Mononuclear cell (primary cell): ENCODE data around the gene ZNF764. TPM values are rescaled to one million over a fixed set of nuclear protein-coding genes. Genes with fewer than 3 reads are reported as not detected.
A peak's percentile ranks its signal among the peaks of the same experiment; 100 is the strongest.

Experiments
- H3K27me3 ChIP-seq: 2 replicates; pipeline ENCODE4 v1.6.0; 2011; ENCODE audit warnings: low read length, control low read depth; ENCODE audit not compliant: insufficient read depth
- H3K4me1 ChIP-seq: 2 replicates; pipeline ENCODE4 v1.5.1; 2011; ENCODE audit warnings: mild to moderate bottlenecking, low read length, control low read depth; ENCODE audit not compliant: insufficient read depth
- H3K4me3 ChIP-seq: 2 replicates; pipeline ENCODE4 v1.5.1; 2011; ENCODE audit warnings: mild to moderate bottlenecking, low read length, moderate library complexity
- H3K9me3 ChIP-seq: 2 replicates; pipeline ENCODE4 v1.5.1; 2011; ENCODE audit warnings: low read depth, mild to moderate bottlenecking, control low read depth, low read length
- total RNA-seq: library from RNA; depleted of rRNA; stranded (reverse); fragments of >200 nt; gene quantifications from one replicate; pipeline ENCODE4 v1.2.3, GENCODE V29; 2012

ZNF764 gene
- total RNA-seq, 1 donor, result 10.5 TPM

DNA sequence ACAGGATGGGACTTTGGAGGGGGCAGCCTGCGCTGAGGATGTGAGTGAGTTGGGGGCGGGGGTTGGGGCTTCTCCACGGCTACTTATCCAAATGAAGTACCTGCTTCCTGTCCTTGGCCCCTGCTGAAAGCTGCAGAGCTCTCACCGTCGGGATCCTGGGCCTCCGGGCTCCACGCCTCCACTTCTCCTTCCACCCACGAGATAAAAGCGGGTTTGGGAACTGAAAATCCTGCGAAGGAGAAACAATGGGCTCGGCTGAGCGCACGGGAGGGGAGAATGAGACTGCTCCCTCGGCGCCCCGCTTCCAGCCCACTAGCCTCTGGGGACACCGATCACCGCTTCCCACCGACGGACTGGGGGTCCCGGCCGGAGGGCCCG lies 26.8 kb upstream of the ZNF764 start:
- no peaks in the 10 kb centered on the region for H3K9me3 ChIP-seq
- H3K4me3 ChIP-seq, result peak overlapping the region; percentile 51

DNA sequence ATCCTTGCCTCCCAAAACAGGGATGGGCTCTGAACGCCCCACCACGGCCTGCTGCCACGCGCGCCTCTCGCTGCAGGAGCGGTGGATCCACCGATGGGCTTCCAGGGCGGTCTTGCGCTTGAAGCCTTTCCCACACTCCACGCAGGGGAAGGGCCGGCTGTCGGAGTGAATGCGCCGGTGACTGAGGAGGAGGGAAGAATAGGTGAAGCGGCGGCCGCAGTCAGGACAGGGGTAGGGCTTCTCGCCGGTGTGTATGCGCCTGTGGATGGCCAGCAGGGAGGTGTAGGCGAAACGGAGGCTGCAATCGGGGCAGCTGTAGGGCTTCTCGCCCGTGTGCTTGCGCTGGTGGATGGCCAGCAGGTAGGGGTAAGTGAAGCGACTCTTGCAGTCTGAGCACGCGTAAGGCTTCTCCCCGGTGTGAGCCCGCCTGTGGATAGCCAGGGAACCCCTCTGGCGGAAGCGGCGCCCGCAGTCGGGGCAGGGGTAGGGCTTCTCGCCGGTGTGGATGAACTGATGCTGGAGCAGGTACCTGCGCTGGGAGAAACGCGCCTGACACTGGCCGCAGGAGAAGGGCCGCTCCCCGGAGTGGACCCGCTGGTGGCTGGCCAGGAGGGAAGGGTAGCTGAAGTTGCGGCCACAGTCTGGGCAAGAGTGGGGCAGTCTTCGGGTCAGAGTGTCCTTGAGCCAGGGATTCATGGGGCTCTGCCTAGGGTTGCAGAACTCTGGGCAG lies 24.6 kb upstream of the ZNF764 start:
- Histone ChIP-seq H3K4me3 (no peak overlapping the region), H3K9me3 (no peaks in the 10 kb centered on the region), H3K27me3 (no peaks in the 10 kb centered on the region), H3K4me1 (peaks cover 22% of the 10 kb centered on the region)

More for the DNA sequence above, 26.8 kb upstream of the ZNF764 start:
- Histone ChIP-seq H3K27me3 (no peaks in the 10 kb centered on the region), H3K4me1 (peaks cover 22% of the 10 kb centered on the region)

DNA sequence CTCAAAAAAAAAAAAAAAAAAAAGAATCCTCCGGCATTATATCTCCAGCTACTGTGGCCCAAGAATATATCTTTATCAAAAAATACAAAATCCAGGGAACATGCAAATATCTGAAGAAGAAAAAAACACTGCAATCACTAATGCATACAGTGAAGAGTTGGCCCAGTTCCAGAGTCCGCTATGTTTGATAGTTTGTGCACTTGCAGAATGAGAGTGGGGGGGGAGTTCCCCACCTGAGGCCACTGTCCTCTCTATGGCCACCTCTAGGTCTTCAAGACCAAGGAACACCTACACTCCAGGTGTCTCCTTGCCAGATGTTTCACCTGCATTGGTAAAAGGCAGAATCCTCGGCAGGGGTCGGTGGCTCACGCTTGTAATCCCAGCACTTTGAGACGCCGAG lies 23.3 kb upstream of the ZNF764 start:
- peaks cover 15% of the 10 kb centered on the region for H3K4me1 ChIP-seq

DNA sequence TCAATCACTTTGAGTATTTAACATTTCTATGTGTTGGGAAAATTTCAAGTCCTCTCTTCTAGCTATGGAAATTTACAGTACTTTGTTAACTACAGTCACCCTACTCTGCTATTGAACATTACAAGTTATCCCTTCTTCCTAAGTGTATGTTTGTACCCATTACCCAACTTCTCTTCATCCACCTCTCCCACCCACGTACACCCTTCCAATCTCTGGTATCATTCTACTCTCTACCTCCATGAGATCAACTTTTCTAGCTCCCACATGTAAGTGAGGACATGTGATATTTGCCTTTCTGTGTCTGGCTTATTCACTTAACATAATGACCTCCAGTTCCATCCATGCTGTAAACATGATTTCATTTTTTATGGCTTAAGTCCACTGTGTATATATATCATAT lies 16.5 kb upstream of the ZNF764 start:
- H3K4me1 ChIP-seq, result peaks cover 19% of the 10 kb centered on the region
- H3K27me3 ChIP-seq, result no peaks in the 10 kb centered on the region
- H3K4me3 ChIP-seq, result no peak overlapping the region
- no peaks in the 10 kb centered on the region for H3K9me3 ChIP-seq

More for the DNA sequence above, 23.3 kb upstream of the ZNF764 start:
- Histone ChIP-seq H3K4me3 (no peak overlapping the region), H3K27me3 (no peaks in the 10 kb centered on the region), H3K9me3 (no peaks in the 10 kb centered on the region)

DNA sequence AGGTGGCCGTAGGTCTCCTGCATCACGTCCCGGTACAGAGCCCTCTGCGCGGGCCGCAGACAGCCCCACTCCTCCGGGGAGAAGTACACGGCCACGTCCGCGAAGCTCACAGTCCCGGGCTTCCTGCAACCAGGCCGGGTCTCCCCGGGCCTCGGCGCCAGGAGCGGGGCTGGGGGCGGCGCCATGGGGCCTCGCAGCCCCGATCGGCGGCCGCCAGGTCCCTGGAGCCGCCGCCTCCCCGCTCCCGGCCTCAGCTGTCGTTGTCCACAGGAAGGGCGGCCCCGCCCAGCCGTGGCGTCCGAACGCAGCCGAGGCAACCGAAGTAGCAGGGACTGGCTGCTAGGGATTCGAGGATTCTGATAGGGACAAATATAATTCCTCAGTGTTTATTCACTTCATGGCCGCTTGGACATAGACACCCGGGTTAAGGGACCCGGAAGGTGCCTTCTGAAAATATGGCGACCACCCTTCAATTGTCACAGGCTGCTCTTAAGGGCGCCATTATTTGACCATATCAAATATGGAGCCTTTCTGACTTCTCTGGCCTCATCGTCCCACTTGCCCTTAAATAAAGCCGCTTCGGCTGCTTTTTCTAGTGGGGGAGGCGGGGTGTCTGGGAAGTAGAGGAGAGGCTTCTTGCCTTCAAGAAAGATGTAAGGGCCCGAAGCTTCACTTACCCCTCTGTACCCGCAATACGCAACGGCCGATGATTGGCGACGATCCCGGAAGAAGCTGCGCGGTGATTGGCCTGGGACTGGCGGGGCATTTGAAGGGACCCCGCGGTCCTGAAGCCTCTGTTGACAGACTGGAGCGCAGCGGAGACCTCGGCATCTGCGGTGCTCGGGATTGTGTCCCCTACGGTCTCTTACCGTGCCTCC lies 13.5 kb upstream of the ZNF764 start, which contains the start of gene ZNF688:
ZNF688 (minus strand) TSS at position 270 of the 878 bp plus-strand sequence; CDS start at position 185, 85 bp downstream.
- no peaks in the 10 kb centered on the region for H3K9me3 ChIP-seq
- peak within 1 kb of the TSS; percentile 97 for H3K4me3 ChIP-seq
- H3K4me1 ChIP-seq, result peaks cover 44% of the 10 kb centered on the region
- no peaks in the 10 kb centered on the region for H3K27me3 ChIP-seq

DNA sequence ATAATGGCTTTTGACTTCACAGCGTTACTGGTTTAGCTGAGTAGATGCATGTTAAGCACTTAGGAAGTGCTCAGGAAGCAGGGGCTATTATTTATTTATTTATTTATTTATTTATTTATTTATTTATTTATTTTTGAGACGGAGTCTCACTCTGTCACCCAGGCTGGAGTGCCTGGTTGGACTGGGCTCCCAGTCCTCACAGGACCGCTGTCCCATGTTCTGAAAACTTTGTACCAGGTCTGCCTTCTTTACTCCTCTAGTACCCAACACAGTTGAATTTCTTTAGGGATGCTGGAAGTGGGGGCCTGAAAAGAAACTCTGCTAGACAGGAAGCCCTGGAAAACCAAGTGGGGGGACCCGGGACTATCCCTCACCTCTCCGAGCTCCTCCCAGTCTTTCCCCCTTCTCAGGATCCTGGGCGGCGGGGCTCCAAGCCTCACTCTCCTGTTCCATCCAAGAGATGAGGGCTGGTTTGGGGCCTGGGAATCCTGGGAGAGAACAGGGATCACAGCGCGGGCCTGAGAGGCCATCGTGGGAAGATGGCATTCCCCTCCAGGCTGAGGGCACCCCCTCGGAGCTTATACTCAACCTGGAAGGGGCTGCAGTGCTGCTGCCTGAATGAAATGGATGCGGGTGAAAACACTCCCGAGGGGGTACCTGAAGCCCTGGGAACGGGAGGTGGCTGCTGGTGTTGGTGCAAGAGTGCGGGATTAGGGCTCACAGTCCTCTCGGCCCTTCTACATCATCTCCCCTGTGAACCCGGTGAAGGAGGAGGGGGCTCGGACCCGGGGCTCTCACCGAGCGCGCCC lies 12.7 kb upstream of the ZNF764 start:
- no peaks in the 10 kb centered on the region for H3K27me3 ChIP-seq
- peaks cover 44% of the 10 kb centered on the region for H3K4me1 ChIP-seq
- no peaks in the 10 kb centered on the region for H3K9me3 ChIP-seq
- H3K4me3 ChIP-seq, result peak overlapping the region; percentile 97

DNA sequence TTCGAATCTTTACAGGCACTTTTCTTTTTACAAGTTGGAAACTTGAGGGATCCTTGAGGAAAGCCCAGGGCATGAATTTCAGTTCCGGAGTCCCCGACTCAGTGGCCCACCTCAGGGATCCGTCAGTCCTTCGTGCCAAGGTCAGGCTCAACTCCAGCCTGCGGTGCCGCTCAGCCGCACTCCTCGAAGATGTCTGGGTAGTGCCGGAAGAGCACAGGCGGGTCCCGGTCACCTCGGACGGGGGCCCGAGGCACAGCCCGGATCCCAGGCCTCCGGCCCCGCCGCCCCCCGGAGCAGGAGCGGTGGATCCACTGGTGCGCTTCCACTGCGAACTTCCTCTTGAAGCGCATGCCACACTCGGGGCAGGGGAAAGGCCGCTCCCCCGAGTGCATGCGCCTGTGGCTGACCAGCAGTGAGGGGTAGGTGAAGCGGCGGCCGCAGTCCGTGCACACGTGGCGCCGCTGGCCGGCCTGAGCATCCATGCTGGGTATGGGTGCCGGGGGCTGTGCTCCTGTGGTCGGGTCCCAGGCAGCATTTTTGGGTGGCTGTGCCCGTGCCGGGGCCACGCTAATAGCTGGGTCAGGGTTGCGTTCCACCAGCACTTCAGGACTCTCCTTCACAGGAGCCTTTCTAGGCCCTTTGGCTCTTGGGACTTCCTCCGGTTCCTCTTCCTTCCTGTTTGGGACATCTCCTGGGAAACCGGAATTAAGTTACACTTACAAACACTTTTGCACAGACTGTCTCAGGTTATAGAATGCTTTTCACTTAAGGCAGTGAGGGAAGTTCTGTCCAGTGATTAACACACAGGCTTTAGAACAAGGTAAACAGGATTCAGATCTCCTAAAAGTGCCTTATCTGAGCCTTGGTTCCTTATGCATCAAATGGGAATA lies 11.8 kb upstream of the ZNF764 start:
- Histone ChIP-seq H3K4me3 (no peak overlapping the region), H3K9me3 (no peaks in the 10 kb centered on the region), H3K4me1 (peaks cover 44% of the 10 kb centered on the region), H3K27me3 (no peaks in the 10 kb centered on the region)

DNA sequence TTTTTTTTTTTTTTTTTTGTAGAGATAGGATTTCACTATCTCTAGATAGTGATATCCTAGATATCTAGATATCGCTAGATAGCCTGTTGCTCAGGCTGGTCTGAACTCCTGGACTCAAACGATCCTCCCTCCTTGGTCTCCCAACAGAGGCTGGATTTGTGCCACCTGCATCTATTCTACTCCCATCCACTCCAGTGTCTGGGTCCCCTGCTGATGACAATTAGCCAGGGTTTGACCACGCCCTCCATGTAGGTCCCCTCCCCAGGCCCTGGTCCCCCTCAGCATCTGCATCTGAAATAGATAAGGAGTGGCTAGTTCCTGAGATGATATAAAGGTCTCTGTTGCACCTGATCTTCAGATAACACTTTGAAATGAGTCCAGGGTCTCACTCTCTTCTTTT lies 11.1 kb upstream of the ZNF764 start:
- Histone ChIP-seq H3K4me3 (no peak overlapping the region), H3K4me1 (peaks cover 44% of the 10 kb centered on the region), H3K27me3 (no peaks in the 10 kb centered on the region), H3K9me3 (no peaks in the 10 kb centered on the region)

DNA sequence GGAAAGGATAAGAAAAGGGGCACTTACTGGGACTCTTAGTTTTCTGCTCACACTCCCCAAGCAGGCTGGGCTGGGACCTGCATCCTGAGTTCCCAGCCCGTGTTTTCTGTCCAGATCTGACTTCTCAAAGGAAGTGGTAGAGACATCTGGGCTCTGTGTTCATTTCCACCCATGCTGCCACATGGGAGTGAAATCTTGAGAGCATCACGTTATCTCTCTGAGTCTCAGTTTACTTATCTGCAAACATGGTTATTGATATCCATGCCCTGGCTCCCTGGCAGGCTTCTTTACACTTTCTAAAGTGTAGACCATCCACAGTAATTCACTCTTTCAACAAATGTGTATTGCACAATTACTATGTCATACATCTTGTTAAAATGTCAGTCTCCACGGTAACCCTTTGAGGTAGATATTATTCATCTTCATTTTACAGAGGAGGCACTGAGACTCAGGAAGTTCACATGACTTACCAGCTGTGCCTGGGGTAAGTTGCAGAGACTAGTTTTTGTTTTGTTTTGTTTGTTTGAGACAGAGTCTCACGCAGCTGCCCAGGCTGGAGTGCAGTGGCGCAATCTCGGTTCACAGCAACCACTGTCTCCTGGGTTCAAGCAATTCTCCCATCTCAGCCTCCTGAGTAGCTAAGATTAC lies 9.9 kb upstream of the ZNF764 start:
- no peaks in the 10 kb centered on the region for H3K27me3 ChIP-seq
- no peak overlapping the region for H3K4me3 ChIP-seq
- H3K9me3 ChIP-seq, result no peaks in the 10 kb centered on the region
- peaks cover 44% of the 10 kb centered on the region for H3K4me1 ChIP-seq

DNA sequence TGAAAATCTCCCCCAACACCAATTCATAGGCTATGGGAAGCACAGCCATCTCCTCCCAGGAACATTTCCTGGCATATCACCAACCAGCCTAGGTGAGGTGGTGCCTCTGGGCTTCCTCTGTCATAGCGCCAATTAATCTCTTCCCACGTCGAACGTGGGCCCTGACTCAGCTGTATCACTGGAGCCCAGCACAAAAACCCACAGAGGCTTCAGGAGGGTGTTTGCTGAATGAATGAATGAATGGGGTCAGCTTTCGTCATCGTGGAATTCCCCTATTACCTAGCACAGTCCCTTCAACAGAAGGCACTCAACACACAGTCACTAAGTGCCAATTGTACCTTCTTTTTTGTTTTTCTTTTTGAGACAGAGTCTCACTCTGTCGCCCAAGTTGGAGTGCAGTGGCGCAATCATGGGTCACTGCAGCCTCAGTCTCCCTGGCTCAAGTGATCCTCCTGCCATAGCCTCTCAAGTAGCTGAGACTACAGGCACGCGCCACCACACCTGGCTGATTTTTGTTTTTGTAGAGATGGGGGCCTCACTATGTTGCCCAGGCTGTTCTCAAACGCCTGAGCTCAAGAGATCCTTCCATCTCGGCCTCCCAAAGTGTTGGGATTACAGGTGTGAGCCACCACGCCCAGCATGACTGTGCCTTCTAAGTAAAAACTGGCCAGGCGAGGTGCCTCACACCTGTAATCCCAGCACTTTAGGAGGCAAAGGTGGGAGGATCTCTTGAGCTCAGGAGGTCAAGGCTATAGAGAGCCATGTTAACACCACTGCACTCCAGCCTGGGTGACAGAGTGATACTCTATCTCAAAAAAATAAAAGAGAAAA lies 9.2 kb upstream of the ZNF764 start:
- H3K4me1 ChIP-seq, result peaks cover 40% of the 10 kb centered on the region
- H3K9me3 ChIP-seq, result no peaks in the 10 kb centered on the region
- no peak overlapping the region for H3K4me3 ChIP-seq
- no peaks in the 10 kb centered on the region for H3K27me3 ChIP-seq

DNA sequence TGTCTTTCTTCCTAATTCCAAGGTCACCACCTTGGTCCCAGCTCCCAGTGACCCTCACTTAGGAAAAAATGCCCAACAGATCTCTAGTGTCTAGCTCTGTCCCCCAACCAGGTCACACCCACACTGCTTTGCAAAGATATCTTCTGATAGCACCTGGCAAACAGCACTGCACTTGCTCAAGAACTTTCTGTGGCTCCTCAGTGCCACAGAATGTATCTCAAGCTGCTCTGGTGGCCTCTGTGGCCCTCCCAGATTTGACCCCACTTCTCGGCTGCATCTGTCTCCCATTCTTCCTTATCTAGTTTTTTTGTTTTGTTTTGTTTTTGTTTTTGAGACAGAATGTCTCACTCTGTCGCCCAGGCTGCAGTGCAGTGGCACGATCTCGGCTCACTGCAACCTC lies 8.4 kb upstream of the ZNF764 start:
- Histone ChIP-seq H3K4me1 (peaks cover 43% of the 10 kb centered on the region), H3K27me3 (no peaks in the 10 kb centered on the region), H3K4me3 (no peak overlapping the region), H3K9me3 (no peaks in the 10 kb centered on the region)

DNA sequence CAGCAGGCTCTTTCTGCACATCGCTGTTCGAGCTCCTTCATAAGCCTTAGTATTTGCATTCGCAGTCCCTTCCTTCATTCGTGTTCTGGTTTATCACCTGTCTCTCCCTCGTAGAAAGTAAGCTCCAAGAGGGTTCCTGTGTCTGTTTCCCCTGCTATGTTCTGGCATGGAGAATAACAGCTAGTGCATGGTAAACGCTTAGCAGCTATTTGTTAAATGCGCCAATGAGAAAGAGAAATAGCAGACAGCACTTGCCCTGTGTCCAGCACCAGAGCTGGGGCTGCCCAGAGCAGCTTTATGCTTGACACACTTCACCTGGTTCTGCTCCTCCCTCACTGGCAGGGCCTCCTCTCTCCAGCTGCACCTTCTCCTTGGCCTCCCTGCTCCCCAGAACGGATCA lies 7.8 kb upstream of the ZNF764 start:
- Histone ChIP-seq H3K27me3 (no peaks in the 10 kb centered on the region), H3K9me3 (no peaks in the 10 kb centered on the region), H3K4me1 (peaks cover 47% of the 10 kb centered on the region), H3K4me3 (no peak overlapping the region)

DNA sequence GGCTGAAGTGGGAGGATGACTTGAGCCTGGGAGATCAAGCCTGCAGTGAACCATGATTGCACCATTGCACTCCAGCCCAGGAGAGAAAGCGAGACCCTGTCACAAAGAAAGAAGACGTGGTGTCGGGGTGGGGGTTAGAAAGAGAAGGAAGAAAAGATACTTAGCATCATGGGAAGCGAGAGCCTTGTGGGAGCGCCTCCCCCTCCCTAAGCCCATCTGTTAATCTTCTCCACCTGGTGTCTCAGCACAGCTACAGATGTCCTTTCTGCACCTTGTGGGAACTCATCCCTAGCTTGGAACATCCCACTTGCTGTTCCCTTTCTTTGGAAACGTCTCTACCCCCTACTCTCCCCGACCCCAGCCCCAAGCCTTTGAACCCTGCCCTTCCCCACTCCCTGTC lies 7.4 kb upstream of the ZNF764 start:
- Histone ChIP-seq H3K27me3 (no peaks in the 10 kb centered on the region), H3K4me1 (peaks cover 47% of the 10 kb centered on the region), H3K4me3 (no peak overlapping the region)

More for the DNA sequence above, 7.4 kb upstream of the ZNF764 start:
- no peaks in the 10 kb centered on the region for H3K9me3 ChIP-seq
